A549 treated with CORT108297 at 1 μM for 4 hours (cell line): ENCODE data around the gene METAP1. TPM values are rescaled to one million over a fixed set of nuclear protein-coding genes. Genes with fewer than 3 reads are reported as not detected.

Experiments used
- total RNA-seq: library from RNA; stranded (reverse); fragments of 200-300 nt; extraction: Qiagen RNA extraction; gene quantifications from 5 replicates; pipeline ENCODE4 v1.2.3, GENCODE V29; 2022

Gene METAP1
- total RNA-seq: 44.6 to 95.5 TPM (median 49.7 TPM) in 5 replicates

DNA sequence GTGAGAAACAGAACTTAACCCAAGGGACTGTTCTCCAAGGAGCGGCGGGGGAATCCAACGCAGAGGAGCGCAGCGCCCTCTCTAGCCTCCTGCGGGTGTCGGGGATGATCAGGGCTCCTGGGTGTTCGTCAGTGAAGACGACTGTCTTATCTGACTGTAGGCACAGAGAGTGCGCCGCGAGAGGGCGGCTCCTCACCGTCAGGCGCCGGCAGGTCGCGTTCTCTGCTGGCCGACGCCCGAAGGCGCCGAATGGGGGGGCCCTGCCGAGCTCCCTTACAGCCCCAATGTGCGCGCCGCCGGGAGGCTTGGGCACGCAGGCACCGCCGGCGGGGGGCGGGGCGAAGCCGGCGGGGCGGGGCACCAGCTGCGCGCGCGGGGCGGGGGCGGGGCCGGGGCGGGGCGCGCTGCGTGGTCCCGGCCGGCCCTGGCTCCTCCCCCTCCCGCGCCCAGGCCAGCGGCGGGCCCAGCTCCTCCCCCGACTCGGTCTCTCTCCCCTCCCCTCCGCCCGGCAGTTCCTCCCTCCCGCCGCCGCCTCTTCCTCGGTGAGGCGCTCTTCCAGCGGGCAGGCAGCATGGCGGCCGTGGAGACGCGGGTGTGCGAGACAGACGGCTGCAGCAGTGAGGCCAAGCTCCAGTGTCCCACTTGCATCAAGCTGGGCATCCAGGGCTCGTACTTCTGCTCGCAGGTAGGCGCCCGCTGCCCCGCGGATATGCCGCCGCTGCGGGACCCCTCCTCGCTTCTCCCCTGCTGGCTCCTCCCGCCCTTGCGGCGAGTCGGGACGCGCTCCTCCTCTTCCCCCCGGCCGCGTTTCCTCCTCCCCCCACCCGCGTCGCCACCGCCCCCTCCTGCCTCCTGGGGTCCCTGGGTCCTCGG, at the start of gene METAP1:
Gene METAP1, plus strand, starts transcription at position 539 of the 873 bp plus-strand sequence. Its CDS starts 33 bp downstream, at position 572.

GRCh38 chr4:99088481-99089365, 93.2 kb downstream of the METAP1 start, which contains the start of gene ADH5:
Gene ADH5 (minus strand): TSS chr4:99088788. CDS start chr4:99088700, 88 bp downstream.

Other genes starting within 250 kb of the METAP1 start
- gene EIF4E, start 66.6 kb upstream of the METAP1 start, total RNA-seq: 79.3 to 187 TPM (median 86.1 TPM) in 5 replicates
- 102 to 133 TPM (median 105 TPM) in 5 replicates for gene ADH5, start 93.1 kb downstream of the METAP1 start, total RNA-seq
- 0.07 TPM in 1 of 5 replicates, not detected in the others for gene ADH4, start 148.6 kb downstream of the METAP1 start, total RNA-seq
- gene ADH6, start 223.5 kb downstream of the METAP1 start, total RNA-seq: 0.07 to 0.15 TPM (median 0.12 TPM) in 3 of 5 replicates, not detected in the others